H9 (cell line): ENCODE results near the gene EHBP1. TPM values are rescaled to one million over a fixed set of nuclear protein-coding genes. Genes with fewer than 3 reads are reported as not detected.

Experiments used
- DNase-seq: peaks from one replicate; pipeline ENCODE4 v3.0.0-alpha.2; 2017
- H2AFZ ChIP-seq: one replicate; pipeline ENCODE4 v1.6.1; 2013; ENCODE audit warnings: mild to moderate bottlenecking, low read length, control low read depth, moderate library complexity
- H2AK5ac ChIP-seq: 2 replicates; pipeline ENCODE4 v1.6.1; 2013; ENCODE audit warnings: low read length, control low read depth, mixed read lengths; ENCODE audit not compliant: insufficient read length
- H2BK120ac ChIP-seq: one replicate; pipeline ENCODE4 v1.6.1; 2013; ENCODE audit warnings: low read depth, mild to moderate bottlenecking, low read length, control low read depth, inconsistent platforms; ENCODE audit not compliant: poor library complexity, severe bottlenecking
- H2BK12ac ChIP-seq: 2 replicates; pipeline ENCODE4 v1.6.1; 2013; ENCODE audit warnings: low read length, control low read depth, mixed read lengths, low read depth; ENCODE audit not compliant: insufficient read length
- H2BK15ac ChIP-seq: 2 replicates; pipeline ENCODE4 v1.6.1; 2013; ENCODE audit warnings: low read depth, low read length, control low read depth
- H2BK20ac ChIP-seq: one replicate; pipeline ENCODE4 v1.6.1; 2013; ENCODE audit warnings: low read depth, mild to moderate bottlenecking, low read length, control low read depth, inconsistent platforms; ENCODE audit not compliant: poor library complexity, severe bottlenecking
- H2BK5ac ChIP-seq: 2 replicates; pipeline ENCODE4 v1.6.1; 2013; ENCODE audit warnings: low read length, control low read depth, mixed read lengths; ENCODE audit not compliant: insufficient read length
- H3K14ac ChIP-seq: 2 replicates; pipeline ENCODE4 v1.6.1; 2013; ENCODE audit warnings: low read length, control low read depth; ENCODE audit not compliant: insufficient read depth
- H3K18ac ChIP-seq: 2 replicates; pipeline ENCODE4 v1.6.1; 2013; ENCODE audit warnings: low read depth, mild to moderate bottlenecking, mixed read lengths, low read length, control low read depth; ENCODE audit not compliant: insufficient read length
- H3K23ac ChIP-seq: 2 replicates; pipeline ENCODE4 v1.6.1; 2013; ENCODE audit warnings: low read length, control low read depth, mixed read lengths, low read depth; ENCODE audit not compliant: insufficient read length
- H3K23me2 ChIP-seq: 2 replicates; pipeline ENCODE4 v1.6.1; 2013; ENCODE audit warnings: low read depth, mild to moderate bottlenecking, mixed read lengths, low read length, control low read depth; ENCODE audit not compliant: insufficient read length, poor library complexity, severe bottlenecking
- H3K27ac ChIP-seq: 2 replicates; pipeline ENCODE4 v1.5.1; 2013; ENCODE audit warnings: low read length, control low read depth, mixed read lengths, low read depth; ENCODE audit not compliant: insufficient read length
- H3K27me3 ChIP-seq: 2 replicates; pipeline ENCODE4 v1.6.1; 2013; ENCODE audit warnings: low read length, control low read depth, inconsistent platforms; ENCODE audit not compliant: insufficient read depth
- H3K4ac ChIP-seq: 2 replicates; pipeline ENCODE4 v1.6.1; 2013; ENCODE audit warnings: low read depth, mild to moderate bottlenecking, control low read depth, inconsistent platforms, low read length, moderate library complexity
- H3K4me1 ChIP-seq: 2 replicates; pipeline ENCODE4 v1.6.1; 2013; ENCODE audit warnings: low read length, control low read depth, inconsistent platforms; ENCODE audit not compliant: insufficient read depth
- H3K4me2 ChIP-seq: 2 replicates; pipeline ENCODE4 v1.6.1; 2013; ENCODE audit warnings: low read length, control low read depth, mixed read lengths; ENCODE audit not compliant: insufficient read length, insufficient read depth
- H3K56ac ChIP-seq: 2 replicates; pipeline ENCODE4 v1.6.1; 2013; ENCODE audit warnings: low read depth, mild to moderate bottlenecking, mixed read lengths, low read length, control low read depth; ENCODE audit not compliant: insufficient read length
- H3K79me1 ChIP-seq: 2 replicates; pipeline ENCODE4 v1.6.1; 2013; ENCODE audit warnings: low read depth, mild to moderate bottlenecking, moderate library complexity, low read length, control low read depth, inconsistent platforms; ENCODE audit not compliant: insufficient read depth, poor library complexity, severe bottlenecking
- H3K79me2 ChIP-seq: 2 replicates; pipeline ENCODE4 v1.6.1; 2013; ENCODE audit warnings: low read length, control low read depth, inconsistent platforms; ENCODE audit not compliant: insufficient read depth
- H3K9ac ChIP-seq: 2 replicates; pipeline ENCODE4 v1.6.1; 2013; ENCODE audit warnings: low read length, control low read depth, mixed read lengths; ENCODE audit not compliant: insufficient read length; ENCODE audit errors: extremely low read depth
- H3K9me3 ChIP-seq: one replicate; pipeline ENCODE4 v1.6.1; 2013; ENCODE audit warnings: low read depth, low read length, inconsistent platforms; ENCODE audit not compliant: control insufficient read depth
- H3T11ph ChIP-seq: one replicate; pipeline ENCODE4 v1.6.1; 2013; ENCODE audit warnings: mild to moderate bottlenecking, low read length, control low read depth, inconsistent platforms
- H4K20me1 ChIP-seq: one replicate; pipeline ENCODE4 v1.6.1; 2013; ENCODE audit not compliant: control insufficient read depth, insufficient read length, insufficient read depth
- H4K5ac ChIP-seq: 2 replicates; pipeline ENCODE4 v1.6.1; 2013; ENCODE audit warnings: low read depth, mild to moderate bottlenecking, mixed read lengths, low read length, control low read depth; ENCODE audit not compliant: insufficient read length
- H4K8ac ChIP-seq: replicated peaks from 2 replicates; pipeline ENCODE4 v1.6.1; 2013; ENCODE audit warnings: low read length, control low read depth, mixed read lengths, low read depth; ENCODE audit not compliant: insufficient read length
- H4K91ac ChIP-seq: 2 replicates; pipeline ENCODE4 v1.6.1; 2013; ENCODE audit warnings: low read depth, mild to moderate bottlenecking, moderate library complexity, mixed read lengths, low read length, control low read depth; ENCODE audit not compliant: insufficient read length
- H3K27ac Mint-ChIP-seq, 3 experiments: 2 replicates in 2 of 3; 3 replicates in 1 of 3; pipeline ENCODE4 v1.8.0; 2020 to 2021; ENCODE audit warnings: mixed read lengths in 3 of 3, mild to moderate bottlenecking in 1 of 3, moderate library complexity in 1 of 3
- H3K27me3 Mint-ChIP-seq: 2 replicates; pipeline ENCODE4 v1.8.0; 2021; ENCODE audit warnings: low read depth, mild to moderate bottlenecking, moderate library complexity, mixed read lengths
- H3K36me3 Mint-ChIP-seq, 3 experiments: 2 replicates in 2 of 3; 3 replicates in 1 of 3; pipeline ENCODE4 v1.8.0; 2020 to 2021; ENCODE audit warnings: low read depth in 3 of 3, mixed read lengths in 3 of 3; ENCODE audit not compliant: insufficient read depth in 1 of 3
- H3K4me1 Mint-ChIP-seq, 2 experiments: 2 replicates each; pipeline ENCODE4 v1.8.0; 2020; ENCODE audit warnings: mixed read lengths in 2 of 2
- H3K4me3 Mint-ChIP-seq, 2 experiments: 2 replicates in 1 of 2; 3 replicates in 1 of 2; pipeline ENCODE4 v1.8.0; 2020 to 2021; ENCODE audit warnings: mild to moderate bottlenecking in 2 of 2, mixed read lengths in 2 of 2, moderate library complexity in 1 of 2
- H3K9me3 Mint-ChIP-seq, 2 experiments: 2 replicates in 1 of 2; 3 replicates in 1 of 2; pipeline ENCODE4 v1.8.0; 2020; ENCODE audit warnings: mild to moderate bottlenecking in 2 of 2, mixed read lengths in 2 of 2, moderate library complexity in 1 of 2
- WGBS: extraction: QIAGEN DNeasy Blood & Tissue Kit; methylation state at CpG from one replicate; pipeline ENCODE4 v1.1.7; 2013; ENCODE audit warnings: missing lambda C conversion rate, low lambda C conversion rate, mixed read lengths; ENCODE audit not compliant: insufficient read length; ENCODE audit errors: extremely low coverage; 5-methylcytosine and 5-hydroxymethylcytosine counted together
- total RNA-seq: library from RNA; stranded (reverse); gene quantifications from 2 replicates; pipeline ENCODE4 v1.2.1, GENCODE V29; 2021
- TF ChIP-seq, protein P1 (sequence below): fragments of 200-600 bp; sonication (generic); conservative IDR thresholded peaks from 3 replicates; pipeline ENCODE4 v1.8.0; 2021; ENCODE audit warnings: antibody characterized with exemption, mild to moderate bottlenecking

EHBP1 gene
- total RNA-seq, 1 experiment from 2014 or later: 35.6 TPM

DNA sequence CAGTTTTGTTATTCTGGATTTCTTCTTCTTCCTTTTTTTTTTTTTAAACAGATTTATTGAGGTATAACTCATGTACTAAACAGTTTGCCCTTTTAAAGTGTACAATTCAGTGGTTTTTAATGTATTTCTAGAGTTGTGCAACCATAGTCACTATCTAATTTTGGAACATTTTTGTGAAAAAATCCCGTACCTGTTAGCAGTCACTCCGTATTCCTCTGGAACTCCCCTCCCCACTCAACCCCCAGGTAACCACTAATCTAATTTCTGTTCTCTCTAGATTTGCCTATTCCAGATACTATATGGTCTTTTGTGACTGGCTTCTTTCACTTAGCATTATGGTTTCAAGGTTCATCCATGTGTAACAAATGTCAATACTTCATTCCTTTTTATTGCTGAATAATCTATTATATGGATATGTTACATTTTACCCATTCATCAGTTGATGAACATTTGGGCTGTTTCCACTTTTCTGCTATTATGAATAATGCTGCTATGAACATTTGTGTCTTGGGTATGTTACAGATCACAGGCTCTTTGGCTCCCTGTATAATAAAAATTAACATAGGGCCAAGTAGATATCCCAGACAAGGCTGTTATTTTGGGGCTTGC is 21.9 kb downstream of the EHBP1 start:
- Histone ChIP-seq H3K56ac (no peak overlapping the region), H4K8ac (no peak overlapping the region), H3K18ac (no peak overlapping the region), H2BK12ac (no peak overlapping the region), H4K20me1 (no peaks in the 10 kb centered on the region), H3K4me1 (no peaks in the 10 kb centered on the region; the same call in 1 of the 2 replicates), H3K14ac (no peak overlapping the region), H2BK15ac (no peak overlapping the region), H3K4me2 (no peak overlapping the region), H4K5ac (no peak overlapping the region), H3K79me2 (peaks cover 5% of the 10 kb centered on the region; the same call in 1 of the 2 replicates), H2AFZ (no peak overlapping the region), H3K23ac (no peak overlapping the region), H2BK20ac (no peak overlapping the region), H3K4ac (no peak overlapping the region), H3T11ph (no peak overlapping the region), H3K79me1 (peaks cover 2% of the 10 kb centered on the region), H3K27me3 (no peaks in the 10 kb centered on the region), H2AK5ac (no peak overlapping the region), H2BK5ac (no peak overlapping the region), H3K23me2 (no peaks in the 10 kb centered on the region), H3K9me3 (no peaks in the 10 kb centered on the region), H4K91ac (no peak overlapping the region), H2BK120ac (no peak overlapping the region), H3K9ac (no peak overlapping the region), H3K27ac (no peak overlapping the region)
- Mint-ChIP-seq H3K4me1 (peaks cover 22% of the 10 kb centered on the region in 2 experiments), H3K27ac (peak overlapping the region in 2 of 3 experiments; percentile 72 to 78; a peak in 3 of 7 replicates), H3K36me3 (peaks cover 25 to 36% (median 33%) of the 10 kb centered on the region in 3 experiments), H3K27me3 (no peaks in the 10 kb centered on the region), H3K9me3 (peaks cover 19 to 33% of the 10 kb centered on the region in 2 experiments), H3K4me3 (no peak overlapping the region)
- WGBS: no CpG with 5 or more reads among the region's 2 CpGs
- no peak for DNase-seq
- TF ChIP-seq, protein P1, sequence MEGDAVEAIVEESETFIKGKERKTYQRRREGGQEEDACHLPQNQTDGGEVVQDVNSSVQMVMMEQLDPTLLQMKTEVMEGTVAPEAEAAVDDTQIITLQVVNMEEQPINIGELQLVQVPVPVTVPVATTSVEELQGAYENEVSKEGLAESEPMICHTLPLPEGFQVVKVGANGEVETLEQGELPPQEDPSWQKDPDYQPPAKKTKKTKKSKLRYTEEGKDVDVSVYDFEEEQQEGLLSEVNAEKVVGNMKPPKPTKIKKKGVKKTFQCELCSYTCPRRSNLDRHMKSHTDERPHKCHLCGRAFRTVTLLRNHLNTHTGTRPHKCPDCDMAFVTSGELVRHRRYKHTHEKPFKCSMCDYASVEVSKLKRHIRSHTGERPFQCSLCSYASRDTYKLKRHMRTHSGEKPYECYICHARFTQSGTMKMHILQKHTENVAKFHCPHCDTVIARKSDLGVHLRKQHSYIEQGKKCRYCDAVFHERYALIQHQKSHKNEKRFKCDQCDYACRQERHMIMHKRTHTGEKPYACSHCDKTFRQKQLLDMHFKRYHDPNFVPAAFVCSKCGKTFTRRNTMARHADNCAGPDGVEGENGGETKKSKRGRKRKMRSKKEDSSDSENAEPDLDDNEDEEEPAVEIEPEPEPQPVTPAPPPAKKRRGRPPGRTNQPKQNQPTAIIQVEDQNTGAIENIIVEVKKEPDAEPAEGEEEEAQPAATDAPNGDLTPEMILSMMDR: no peak
